ENCODE measurements around the gene MTCH1.

GRCh38 chr6:37030599-37030998 is 44.6 kb upstream of the MTCH1 start:
- TF ChIP-seq RBM14 (IDR thresholded peaks at IDR 0.05; ENCODE audit: borderline replicate concordance, insufficient read depth, low read depth, low read length) = no peak
- no peak for TF ChIP-seq SMAD3 (CRISPR knock-in tag; conservative IDR thresholded peaks at IDR 0.05)
- TF ChIP-seq POLR2AphosphoS5 (IDR thresholded peaks at IDR 0.05; ENCODE audit: control insufficient read depth, insufficient read depth, low read depth, low read length) = no peak
